Prostate gland (tissue), 2 donors: Measurements from ENCODE around the gene UPK3B. TPM values are rescaled to one million over a fixed set of nuclear protein-coding genes. Genes with fewer than 3 reads are reported as not detected.
"Not testable (repeated sequence)": the region's sequence is repeated elsewhere in the genome, so short reads cannot be mapped to it uniquely, and the experiment has no call there.

Source experiments
- DNase-seq: peaks from one replicate; pipeline ENCODE4 v3.0.0-alpha.2; 2019; ENCODE audit warnings: low spot score
- H3K27ac ChIP-seq, 2 donors: fragments of 200-600 bp; sonication (generic); 2 replicates each; pipeline ENCODE4 v1.5.1; 2017 to 2019
- H3K27me3 ChIP-seq: fragments of 200-600 bp; sonication (generic); replicated peaks from 2 replicates; pipeline ENCODE4 v1.5.1; 2019; ENCODE audit not compliant: insufficient read depth
- H3K36me3 ChIP-seq, 2 donors: fragments of 200-600 bp; sonication (generic); 1 replicate in 1 of 2; 2 replicates in 1 of 2; pipeline versions ENCODE4 v1.5.1 to v1.8.1; 2017 to 2019
- H3K4me1 ChIP-seq: fragments of 200-600 bp; sonication (generic); replicated peaks from 2 replicates; pipeline ENCODE4 v1.5.1; 2019
- H3K4me3 ChIP-seq, 2 donors: fragments of 200-600 bp; sonication (generic); 2 replicates each; pipeline ENCODE4 v1.5.1; 2017 to 2019
- H3K9me3 ChIP-seq: fragments of 200-600 bp; sonication (generic); 2 replicates; pipeline ENCODE4 v1.5.1; 2017
- WGBS: methylation state at CpG from one replicate; pipeline ENCODE4 v1.1.5; 2018; 5-methylcytosine and 5-hydroxymethylcytosine counted together
- intact Hi-C: fragments of 100-400 bp; cut with DNase I; formaldehyde crosslinking; loops from one replicate; pipeline ENCODE4 v1.14.2; 2022
- total RNA-seq, 2 donors: library from RNA; depleted of rRNA; stranded (reverse); fragments of >200 nt; gene quantifications; one replicate each; pipeline ENCODE4 v1.1.0, GENCODE V29; 2016

The UPK3B gene
- total RNA-seq, 2 donors from 2014 or later: 6.6 to 13.5 TPM

DNA sequence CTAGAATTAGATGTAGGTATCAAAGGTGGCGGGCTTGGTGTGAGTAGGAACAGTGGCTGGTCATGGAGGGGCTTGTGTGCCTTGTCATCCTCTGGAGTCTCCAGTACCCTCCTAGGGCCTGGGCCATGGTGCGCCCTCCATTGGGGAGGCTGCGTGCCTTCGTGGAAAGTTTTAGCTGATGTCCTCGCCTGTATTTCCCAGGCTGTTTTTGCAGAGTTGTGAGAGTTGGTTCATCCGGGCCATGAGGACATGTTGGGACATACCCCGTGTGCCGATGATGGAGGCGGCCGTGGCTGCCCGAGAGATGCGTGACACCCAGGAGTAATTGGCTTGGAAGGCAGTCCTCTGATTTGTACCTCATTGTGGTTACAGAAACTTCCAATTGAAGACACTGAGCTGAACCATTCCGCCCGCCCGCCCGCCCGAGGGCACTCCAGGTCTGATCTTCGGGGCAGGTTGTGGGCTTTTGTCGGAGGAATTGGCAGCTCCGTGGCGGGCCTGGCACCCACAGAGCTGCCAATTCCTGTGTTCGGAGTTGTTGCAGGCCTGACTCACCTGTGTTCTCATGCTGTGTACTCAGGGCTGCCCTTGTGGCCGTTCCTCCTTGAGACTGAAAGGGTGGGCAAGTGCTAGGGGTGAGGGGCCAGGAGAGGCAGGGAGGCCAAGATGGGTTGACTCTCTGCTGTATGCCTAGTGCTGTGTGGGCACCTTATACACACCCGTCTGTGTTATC, 33.4 kb upstream of the UPK3B start:
- DNase-seq, H3K27ac ChIP-seq, H3K27me3 ChIP-seq, H3K36me3 ChIP-seq, H3K4me1 ChIP-seq, intact Hi-C loops, H3K4me3 ChIP-seq, H3K9me3 ChIP-seq: not testable (repeated sequence)
- 79% methylated on average over 18 of the region's 24 CpGs for WGBS

DNA sequence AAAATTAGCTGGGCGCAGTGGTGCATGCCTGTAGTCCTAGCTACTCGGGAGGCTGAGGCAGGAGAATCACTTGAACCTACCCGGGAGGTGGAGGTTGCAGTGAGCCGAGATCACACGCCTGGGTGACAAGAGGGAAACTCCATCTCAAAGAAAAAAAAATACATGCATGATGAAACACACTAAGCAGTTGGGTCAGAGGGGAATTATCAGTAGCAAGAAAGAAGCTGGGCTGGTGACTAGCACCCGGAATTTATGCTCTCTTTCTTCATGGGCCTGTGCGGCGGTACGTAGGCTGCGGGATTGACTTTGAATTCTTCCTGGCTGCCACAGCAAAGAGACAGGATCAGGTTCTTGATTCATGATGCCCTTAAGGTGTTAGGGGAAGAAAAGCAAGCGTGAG, 30.7 kb upstream of the UPK3B start:
- H3K9me3 ChIP-seq, DNase-seq, intact Hi-C loops, H3K4me3 ChIP-seq, H3K4me1 ChIP-seq, H3K27me3 ChIP-seq, H3K36me3 ChIP-seq, H3K27ac ChIP-seq: not testable (repeated sequence)
- WGBS: 91% methylated on average over 11 of the region's 11 CpGs

DNA sequence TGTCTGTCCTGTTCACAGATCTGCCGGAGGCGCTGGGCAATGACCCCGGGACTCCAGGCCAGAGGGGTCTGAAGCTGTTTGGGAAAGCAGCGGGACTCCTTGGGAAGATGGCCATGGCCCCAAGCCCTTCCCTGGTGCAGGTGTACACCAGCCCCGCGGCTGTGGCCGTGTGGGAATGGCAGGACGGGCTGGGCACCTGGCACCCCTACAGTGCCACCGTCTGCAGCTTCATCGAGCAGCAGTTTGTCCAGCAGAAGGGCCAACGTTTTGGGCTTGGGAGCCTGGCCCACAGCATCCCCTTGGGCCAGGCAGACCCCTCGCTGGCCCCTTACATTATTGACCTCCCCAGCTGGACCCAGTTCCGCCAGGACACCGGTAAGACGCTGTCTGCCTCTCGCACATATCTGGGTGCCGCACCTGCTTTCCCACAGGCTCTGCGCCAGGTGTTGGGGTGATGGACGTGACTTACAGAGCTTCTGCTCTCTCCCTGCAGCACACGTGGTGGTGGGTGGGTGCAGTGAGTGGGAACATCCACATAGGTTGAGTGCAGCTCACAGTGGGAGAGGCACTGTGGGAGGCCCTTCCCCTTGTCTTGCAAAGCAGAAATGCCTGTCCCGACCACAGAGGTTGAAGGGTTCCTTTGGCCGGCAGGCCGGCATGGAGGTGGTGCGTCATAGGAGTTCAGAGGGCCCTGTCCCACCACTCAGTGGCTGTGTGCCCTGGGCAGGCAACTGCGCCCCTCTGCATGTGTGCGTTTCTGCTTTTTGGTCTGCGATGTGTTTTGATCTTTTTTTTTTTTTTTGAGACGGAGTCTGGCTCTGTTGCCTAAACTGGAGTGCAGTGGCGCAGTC, 29.7 kb upstream of the UPK3B start:
- H3K4me1 ChIP-seq, H3K27ac ChIP-seq, H3K4me3 ChIP-seq, DNase-seq, H3K27me3 ChIP-seq, intact Hi-C loops, H3K36me3 ChIP-seq, H3K9me3 ChIP-seq: not testable (repeated sequence)
- WGBS: 89% methylated on average over 27 of the region's 29 CpGs

DNA sequence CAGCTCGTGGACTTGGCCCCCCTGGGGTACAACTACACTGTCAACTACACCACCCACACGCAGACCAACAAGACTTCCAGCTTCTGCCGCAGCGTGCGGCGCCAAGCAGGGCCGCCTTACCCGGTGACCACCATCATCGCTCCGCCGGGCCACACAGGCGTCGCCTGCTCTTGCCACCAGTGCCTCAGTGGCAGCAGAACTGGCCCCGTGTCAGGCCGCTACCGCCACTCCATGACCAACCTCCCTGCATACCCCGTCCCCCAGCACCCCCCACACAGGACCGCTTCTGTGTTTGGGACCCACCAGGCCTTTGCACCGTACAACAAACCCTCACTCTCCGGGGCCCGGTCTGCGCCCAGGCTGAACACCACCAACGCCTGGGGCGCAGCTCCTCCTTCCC, 27.7 kb upstream of the UPK3B start:
- H3K27me3 ChIP-seq, DNase-seq, H3K4me3 ChIP-seq, H3K9me3 ChIP-seq, H3K27ac ChIP-seq, H3K4me1 ChIP-seq, intact Hi-C loops, H3K36me3 ChIP-seq: not testable (repeated sequence)
- 95% methylated on average over 24 of the region's 24 CpGs for WGBS

DNA sequence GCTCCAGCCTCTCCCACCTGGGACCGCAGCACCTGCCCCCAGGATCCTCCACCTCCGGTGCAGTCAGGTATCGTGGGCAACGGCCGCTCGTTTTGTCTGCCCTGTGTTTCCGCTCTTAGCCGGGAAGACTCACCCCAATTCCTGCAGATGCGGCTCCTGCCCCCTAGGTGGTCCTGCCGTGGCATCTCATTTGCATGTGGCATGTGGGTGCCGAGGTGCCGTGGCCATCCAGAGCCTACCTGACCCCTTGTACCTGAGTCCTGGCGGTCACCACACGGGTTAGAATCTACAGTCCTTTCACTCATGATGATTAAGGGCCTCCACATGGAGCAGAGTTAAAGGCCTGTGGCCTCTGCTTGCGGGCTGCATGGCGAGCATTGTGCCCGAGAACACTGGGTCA, 27.3 kb upstream of the UPK3B start:
- 96% methylated on average over 17 of the region's 17 CpGs for WGBS
- DNase-seq, H3K4me1 ChIP-seq, H3K27ac ChIP-seq, H3K36me3 ChIP-seq, H3K4me3 ChIP-seq, H3K27me3 ChIP-seq, intact Hi-C loops, H3K9me3 ChIP-seq: not testable (repeated sequence)

DNA sequence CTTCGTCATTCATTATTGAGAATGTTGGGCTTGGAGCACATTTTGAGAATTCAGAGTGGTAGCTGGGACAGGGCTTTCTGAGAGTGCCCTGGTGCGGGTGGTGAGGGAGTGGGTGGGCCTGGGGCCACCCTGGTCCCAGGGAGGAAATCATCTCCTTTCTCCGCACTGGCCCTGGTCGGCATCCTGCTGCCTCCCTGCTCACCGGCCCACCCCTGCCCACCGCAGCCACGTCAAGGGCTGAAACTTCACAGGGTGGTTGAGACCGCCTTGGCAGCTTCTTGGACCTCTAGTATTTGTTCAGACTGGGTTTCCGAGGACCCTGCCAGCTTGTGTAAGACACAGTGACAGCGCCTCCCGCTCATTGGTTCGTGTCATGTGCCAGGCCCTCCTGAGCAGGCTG, 25.9 kb upstream of the UPK3B start:
- intact Hi-C loops, H3K9me3 ChIP-seq, DNase-seq, H3K36me3 ChIP-seq, H3K4me1 ChIP-seq, H3K4me3 ChIP-seq, H3K27ac ChIP-seq, H3K27me3 ChIP-seq: not testable (repeated sequence)
- WGBS: no CpG with 5 or more reads among the region's 12 CpGs

DNA sequence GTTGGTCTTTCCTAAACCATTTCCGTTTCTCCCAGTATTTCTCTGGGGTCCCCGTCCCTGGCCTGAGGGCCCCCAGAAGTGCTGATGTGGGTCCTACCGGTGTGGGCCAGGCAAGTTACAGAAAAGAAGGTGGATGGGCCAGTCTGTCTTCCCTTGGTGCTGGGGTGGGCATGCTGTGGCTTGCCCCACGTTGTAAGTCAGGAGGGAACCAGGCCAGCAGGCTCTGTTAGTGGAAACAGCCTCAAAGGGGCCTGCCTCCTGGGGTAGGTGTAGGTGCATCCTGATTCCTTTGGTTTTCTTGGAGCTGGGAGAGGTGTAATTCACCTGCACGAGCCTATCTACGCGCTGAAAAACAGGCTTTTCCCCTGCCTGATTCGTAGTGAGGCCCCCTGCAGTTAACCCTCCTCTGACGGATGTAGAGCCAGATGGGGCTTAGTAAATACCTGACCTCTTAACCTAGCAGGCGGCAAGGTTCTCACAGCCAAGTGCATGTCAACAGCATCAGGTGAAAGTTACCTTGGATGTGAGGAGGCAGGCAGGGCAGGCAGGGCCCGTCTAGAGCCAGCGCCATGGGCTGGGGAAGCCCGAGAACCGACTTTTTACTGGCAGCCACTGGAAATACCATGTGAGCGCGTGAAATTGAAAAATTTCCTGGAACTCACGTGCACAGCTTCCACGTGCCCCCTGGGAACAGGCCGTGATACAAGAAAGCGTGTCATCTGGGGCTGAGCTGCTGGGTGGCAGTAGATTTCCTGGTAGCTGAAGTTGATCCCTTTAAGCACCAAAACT, 24.3 kb upstream of the UPK3B start:
- DNase-seq, H3K27me3 ChIP-seq, H3K4me3 ChIP-seq, intact Hi-C loops, H3K4me1 ChIP-seq, H3K9me3 ChIP-seq, H3K27ac ChIP-seq, H3K36me3 ChIP-seq: not testable (repeated sequence)
- no CpG with 5 or more reads among the region's 20 CpGs for WGBS

DNA sequence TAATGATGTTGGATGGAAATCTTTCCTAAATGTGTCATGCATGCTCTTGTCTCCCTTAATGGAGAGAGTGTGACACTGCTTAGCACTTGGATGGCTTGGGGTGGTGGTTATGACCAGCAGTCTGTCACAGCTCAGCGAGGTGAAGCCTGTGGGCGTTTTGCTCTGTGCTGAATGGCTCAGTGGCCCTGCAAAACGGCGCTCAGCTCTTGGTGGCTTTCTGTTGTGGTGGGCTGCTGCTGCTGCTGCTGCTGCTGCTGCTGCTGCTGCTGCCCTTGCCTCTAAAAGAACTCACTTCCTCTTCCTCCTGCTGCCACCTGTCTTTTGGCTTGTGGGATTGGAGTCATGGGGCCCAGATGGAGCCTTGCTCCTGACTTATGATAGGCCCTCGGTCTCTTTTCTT, 23.7 kb upstream of the UPK3B start:
- H3K36me3 ChIP-seq, H3K27me3 ChIP-seq, H3K9me3 ChIP-seq, H3K27ac ChIP-seq, H3K4me3 ChIP-seq, DNase-seq, H3K4me1 ChIP-seq, intact Hi-C loops: not testable (repeated sequence)
- WGBS: 90% methylated on average over 2 of the region's 5 CpGs

DNA sequence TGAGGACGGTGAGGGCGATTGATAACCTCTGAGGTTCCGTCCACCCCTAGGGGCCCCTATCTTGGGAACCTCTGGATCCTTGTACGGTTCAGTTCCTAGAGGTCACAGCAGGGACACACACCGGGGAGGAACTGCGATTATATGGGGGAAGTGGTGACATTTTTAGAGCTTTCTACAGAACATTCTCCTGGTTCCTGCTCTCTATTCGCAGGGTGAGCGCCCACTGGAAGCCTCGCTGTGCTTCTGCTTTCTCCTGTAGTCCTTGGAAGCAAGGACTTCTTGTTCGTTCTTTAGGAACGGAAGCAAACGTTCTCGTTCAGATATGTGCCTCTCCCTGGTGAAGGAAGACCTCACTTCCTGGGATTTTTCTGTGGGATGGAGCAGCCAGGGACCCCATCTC, 22.4 kb upstream of the UPK3B start:
- WGBS: 93% methylated on average over 12 of the region's 13 CpGs
- H3K4me3 ChIP-seq, H3K27ac ChIP-seq, H3K4me1 ChIP-seq, H3K36me3 ChIP-seq, DNase-seq, H3K9me3 ChIP-seq, H3K27me3 ChIP-seq, intact Hi-C loops: not testable (repeated sequence)

DNA sequence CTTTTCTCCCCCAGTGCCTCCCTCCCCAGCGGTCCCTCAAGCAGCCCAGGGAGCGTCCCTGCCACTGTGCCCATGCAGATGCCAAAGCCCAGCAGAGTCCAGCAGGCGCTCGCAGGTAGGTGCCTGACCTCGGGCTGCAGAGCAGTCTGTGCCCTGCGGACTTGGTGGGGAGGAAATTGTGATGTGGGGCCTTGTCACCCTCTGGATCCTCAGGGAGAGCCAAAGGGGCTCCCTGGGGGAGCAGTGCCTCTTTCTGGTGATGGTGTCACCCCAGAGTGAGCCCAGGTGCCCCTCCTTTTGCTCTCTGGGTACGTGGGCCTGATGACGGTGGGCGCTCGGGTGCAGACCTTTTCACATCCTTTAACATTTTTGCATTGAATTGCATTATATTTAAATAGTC, 18.2 kb upstream of the UPK3B start:
- H3K27me3 ChIP-seq, DNase-seq, H3K4me3 ChIP-seq, intact Hi-C loops, H3K4me1 ChIP-seq, H3K27ac ChIP-seq, H3K9me3 ChIP-seq, H3K36me3 ChIP-seq: not testable (repeated sequence)
- 95% methylated on average over 5 of the region's 10 CpGs for WGBS

DNA sequence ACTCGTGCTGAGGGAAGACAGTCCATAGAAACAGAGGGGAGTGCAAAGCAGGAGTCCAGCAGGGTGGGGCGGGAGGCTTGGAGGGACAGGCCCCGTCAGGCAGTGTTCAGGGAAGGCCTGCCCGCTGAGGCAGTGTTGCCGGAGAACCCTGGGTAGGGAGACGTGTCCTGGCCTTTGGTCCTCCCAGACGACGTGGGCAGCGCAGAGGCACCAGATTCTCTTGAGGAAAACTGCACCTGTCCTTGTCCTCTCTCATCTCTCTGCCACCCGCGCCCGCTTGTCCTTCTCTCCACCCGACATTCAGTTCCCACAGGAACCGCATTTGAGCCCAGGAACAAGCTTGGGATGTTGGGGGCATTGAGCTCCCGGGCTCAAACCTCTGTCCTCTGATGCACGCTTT, 14.6 kb upstream of the UPK3B start:
- DNase-seq, H3K27ac ChIP-seq, H3K27me3 ChIP-seq, H3K4me1 ChIP-seq, H3K9me3 ChIP-seq, H3K36me3 ChIP-seq, intact Hi-C loops, H3K4me3 ChIP-seq: not testable (repeated sequence)
- WGBS: 89% methylated on average over 15 of the region's 16 CpGs

DNA sequence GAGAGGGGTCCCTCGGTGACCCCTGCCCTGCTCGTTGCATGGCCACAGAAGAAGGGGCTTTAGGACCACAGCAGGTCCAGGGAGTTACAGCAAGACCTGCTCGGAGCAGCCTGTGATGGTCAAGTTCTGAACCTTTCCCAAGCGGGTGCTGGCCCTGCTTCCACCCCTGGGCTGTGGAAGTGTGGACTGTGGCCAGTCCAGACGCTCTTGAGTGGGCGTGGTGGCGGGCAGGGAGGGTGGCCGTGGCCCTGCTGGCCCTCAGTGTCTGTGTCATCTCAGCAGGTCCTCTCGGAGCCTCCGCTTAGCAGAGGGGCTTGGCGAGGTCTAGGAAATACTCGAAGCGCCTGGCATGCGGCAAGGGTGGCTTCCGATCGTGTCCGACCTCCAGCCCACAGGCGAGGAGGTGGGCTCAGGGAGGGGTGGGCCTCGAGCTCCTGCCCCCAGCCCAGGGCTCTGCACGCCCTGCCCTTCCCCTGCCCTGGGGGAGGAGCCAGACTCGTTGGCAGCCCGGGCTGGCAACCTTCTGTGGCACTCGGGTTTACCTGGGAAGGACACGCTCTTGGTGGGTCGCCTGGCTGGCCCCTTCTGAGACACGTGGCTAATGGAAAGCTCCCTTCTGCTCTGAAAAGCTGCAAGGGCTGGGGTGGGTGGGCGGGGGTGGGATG, 12.3 kb upstream of the UPK3B start:
- H3K4me3 ChIP-seq, DNase-seq, intact Hi-C loops: not testable (repeated sequence)

More for the DNA sequence above, 12.3 kb upstream of the UPK3B start:
- not testable (repeated sequence) for H3K36me3 ChIP-seq, H3K4me1 ChIP-seq, H3K27ac ChIP-seq, H3K27me3 ChIP-seq, H3K9me3 ChIP-seq
- 69% methylated on average over 6 of the region's 27 CpGs for WGBS
